GM19324 (cell line): ENCODE measurements around the gene SLC1A2.

Experiments used
- ATAC-seq: cut with Tn5 transposase; IDR thresholded peaks from one replicate; pipeline ENCODE4 v1.9.1; 2021; ENCODE audit warnings: mild to moderate bottlenecking, moderate library complexity; ENCODE audit not compliant: unreplicated experiment, low FRiP score

SLC1A2 gene

DNA sequence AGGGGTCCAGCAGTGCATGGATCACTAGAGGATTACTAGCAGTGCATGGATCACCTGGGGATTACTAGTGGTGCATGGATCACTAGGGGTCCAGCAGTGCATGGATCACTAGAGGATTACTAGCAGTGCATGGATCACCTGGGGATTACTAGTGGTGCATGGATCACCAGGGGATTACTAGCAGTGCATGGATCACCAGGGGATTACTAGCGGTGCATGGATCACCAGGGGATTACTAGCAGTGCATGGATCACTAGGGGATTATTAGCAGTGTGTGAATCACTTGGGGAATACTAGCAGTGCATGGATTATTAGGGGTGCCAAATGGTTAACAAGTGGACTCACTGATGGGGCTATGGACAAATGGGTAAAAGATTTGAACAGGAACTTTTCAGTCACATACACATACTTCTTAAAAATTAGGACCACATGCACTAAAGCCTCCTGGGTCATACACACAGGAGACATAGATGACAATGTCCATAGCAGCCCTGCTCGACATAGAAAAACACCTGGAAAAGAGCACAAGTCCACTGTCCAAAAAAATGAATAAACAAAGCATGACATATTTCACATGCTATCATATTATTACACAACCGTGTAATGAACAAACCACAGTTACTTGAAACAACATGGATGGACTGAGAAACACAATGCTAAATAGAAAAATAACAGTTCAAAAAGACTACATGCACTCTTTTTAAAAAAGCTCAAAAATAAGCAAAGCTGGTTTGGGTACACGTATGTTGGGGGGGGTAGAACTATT, 170.6 kb downstream of the SLC1A2 start:
- ATAC-seq = no peak

DNA sequence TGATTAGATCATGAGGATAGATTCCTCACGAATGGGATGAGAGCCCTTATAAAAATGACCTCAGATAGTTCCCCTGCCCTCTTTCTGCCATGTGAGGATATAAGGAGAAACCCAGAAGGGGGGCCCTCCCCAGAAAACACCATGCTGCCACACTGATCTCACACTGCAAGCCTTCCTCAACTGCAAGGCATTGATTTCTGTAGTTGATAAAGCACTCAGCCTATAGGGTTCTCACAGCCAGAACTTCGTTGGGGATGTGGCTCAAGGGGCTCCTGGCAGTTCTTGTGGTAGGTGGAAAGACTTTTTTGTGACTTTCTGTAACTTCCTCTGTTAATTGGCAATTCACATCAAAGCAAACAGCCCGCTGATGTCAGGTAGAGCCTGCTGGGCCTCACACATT, 171.5 kb downstream of the SLC1A2 start:
- no peak for ATAC-seq

DNA sequence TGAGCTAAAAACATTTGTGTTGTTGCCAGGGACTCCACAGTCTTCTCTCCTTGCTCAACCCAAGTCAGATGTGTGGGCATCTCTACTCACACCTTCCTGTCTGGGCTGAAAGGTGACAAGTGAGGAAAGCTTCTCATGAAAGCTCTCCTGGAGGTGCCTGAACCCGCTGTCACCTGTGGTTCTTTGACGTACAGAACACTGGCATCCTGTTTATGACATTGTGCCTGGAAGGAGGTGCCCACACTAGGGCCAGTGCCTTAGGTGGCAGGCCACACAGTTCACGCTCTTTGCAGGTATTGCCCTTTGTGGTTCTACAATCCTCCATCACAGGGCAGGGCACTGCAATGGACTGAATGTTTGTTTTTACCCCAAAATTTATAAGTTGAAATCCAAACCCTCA, 171.9 kb downstream of the SLC1A2 start:
- no peak for ATAC-seq

DNA sequence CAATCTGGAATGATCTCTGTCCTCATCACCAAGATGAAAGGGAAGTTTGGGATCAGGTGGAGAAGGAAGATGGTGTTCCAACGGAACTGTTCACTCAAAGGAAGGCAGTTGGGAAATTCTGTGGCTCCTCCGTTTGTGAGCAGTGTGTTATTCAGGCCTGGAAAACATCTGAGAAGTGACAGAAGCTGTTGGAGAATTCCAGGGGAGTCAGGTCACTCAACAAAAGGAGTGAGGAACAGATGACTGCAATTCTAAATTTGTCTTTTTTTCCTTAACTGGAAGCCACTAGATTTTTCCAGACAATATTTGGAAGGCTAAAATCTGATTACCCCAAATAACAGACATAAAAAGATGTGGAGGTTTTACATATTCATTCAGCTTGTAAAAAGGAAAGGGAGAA, 172.6 kb downstream of the SLC1A2 start:
- no peak for ATAC-seq

DNA sequence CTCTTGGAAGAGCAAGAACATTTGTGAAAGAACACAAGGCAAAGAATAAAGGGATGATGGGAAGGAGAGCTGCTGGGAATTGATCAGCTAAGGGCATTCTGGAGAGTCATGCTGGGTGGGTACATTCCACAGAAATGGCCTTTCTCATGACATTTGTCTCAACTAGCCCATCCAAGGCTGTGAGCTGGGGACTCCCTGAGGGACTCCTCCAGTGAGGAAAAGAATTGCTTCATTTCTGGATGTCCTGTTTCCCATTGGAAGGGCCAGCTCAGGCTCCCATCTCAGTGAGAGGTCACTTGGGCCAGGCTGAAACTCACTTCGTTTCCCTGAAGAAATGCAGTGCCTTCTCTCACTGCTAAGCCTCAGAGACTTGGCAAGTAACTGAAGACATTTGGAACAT, 173.6 kb downstream of the SLC1A2 start:
- ATAC-seq = no peak

DNA sequence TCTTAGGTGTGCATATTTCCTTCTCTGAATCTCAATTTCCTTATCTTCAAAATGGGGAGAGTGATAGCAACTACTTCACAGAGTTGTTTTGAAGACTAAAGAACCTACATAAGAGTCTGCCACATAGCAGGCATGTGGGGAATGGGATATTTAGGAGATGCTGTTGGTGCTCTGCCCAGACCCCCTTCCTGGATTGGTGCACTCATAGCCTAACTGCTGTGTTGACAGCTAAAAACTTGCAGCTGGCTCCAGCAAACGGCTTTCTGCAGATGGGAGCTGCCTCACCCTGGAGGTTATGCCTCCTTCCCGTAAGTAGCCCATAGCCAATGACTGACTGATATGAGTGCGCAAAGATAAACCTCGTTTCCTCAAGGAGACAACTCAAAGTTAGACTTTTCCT, 174.3 kb downstream of the SLC1A2 start:
- ATAC-seq = no peak

DNA sequence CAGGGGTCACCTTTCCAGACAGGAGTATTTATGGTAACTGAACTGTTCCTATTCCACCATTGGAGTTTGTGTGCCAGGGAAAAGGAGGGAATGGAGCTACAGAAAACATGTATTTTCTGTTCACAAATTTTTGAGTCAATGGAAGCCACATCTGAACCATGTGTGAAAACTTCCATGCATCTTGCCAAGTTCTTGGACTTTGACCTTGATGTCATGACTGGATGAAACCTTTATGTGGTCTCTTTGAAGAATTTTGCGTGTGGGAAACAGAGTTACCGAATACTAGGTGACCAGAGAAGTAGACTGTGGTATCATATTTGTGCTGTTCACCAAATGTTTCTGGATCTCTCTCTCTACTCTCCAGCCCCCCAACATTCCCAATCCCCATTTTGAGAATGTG, 175.6 kb downstream of the SLC1A2 start:
- no peak for ATAC-seq

DNA sequence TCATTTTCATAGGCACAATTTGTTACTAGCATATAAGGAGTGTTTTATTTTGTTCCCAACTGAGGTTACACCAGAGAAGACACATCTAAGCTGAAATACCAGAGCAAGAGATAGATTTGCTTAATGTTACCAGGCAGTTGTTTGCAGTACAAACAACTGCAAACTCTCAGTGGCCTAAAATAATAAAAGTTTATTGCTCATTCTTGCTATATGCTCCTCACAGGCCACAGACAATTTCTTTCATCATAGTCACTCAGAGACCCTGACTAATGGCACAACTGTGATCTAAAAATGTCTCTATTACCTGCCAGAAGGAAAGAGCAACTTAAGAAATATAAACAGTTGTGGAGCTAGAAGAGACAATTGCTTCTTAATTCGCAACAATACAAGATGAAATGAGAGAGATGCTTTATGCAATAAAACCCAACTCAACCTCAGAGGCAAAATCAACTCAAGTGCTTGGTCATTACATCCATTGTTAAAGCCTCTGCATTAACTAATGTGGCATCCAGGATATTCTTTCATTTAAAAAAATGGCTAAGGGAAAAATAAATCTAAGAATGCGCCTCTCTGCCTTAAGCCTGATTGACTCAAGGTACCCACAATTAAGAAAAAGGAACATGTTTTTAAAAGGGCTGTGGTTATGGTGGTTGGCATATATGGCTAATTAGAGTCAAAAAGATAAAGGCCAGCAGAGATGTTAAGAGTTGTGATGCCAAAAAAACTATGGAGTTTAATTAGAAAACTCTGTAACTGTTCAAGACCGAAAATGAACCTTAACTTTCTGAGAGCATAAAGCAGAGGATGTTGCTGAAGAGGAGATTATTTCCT, 176.7 kb downstream of the SLC1A2 start:
- ATAC-seq = no peak

DNA sequence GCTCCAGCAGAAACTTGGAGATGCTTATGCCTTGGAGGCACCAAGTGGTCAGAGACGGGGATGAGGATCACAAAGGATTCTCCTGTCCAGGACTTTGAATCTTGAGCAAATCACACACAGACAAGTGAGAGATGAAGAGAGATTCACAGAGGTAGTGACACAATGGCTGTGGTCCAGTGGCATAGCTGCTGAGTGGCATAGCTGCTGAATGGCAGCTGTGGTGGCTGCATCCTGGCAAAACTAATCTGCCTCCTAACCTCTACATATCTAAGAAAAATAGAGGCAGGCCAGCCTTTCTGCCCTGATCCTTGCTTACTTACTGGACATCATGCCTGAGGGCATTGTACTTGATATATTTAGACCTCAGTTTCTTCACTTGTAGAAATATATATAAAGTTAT, 177.8 kb downstream of the SLC1A2 start:
- ATAC-seq = no peak

DNA sequence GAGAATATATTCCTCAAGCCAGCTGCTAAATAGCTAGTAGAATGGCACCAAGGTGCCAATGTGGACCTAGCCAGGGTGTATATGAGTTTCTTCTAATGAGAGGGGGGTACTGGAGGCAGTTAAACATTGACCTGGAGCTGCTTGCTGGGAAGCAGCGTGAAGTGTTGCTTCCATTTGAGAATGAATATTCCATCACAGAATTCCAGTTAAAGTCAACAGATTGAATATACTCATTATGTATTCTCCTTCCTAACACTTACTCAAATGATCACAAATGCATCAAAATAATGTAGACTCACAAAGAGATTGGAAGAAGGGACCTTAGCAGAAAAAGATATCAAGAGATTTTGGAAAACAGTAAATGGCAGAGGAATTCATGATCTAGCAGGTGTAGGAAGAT, 178.3 kb downstream of the SLC1A2 start:
- no peak for ATAC-seq

DNA sequence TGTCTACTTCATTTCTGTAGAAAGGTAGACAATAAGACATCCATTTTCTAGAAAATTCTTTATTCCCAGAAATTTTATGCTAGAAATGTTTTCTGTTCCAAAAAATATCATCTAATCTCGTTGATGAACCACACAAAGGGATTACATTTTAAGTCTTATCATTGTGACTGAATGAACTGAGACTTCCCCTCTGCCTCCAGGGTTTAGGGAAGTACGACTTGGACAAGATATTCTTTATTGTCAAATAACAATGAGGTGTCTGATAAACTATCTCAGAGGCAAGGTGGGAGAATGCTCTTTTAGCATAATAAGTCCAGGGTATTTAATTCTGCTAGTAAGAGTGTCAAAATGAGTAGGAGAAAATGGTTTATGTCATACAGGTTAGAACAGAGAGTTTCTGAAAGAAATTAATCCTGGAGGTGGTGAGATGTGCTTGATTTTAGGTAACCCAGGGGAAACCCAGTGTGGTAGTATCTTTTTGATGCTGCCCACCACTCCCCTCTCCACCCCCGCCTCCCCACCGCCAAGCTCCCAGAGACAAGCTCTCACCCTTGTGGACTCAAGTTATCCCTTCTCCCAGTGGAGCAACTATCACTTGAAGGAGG, 179.8 kb downstream of the SLC1A2 start:
- ATAC-seq = no peak

DNA sequence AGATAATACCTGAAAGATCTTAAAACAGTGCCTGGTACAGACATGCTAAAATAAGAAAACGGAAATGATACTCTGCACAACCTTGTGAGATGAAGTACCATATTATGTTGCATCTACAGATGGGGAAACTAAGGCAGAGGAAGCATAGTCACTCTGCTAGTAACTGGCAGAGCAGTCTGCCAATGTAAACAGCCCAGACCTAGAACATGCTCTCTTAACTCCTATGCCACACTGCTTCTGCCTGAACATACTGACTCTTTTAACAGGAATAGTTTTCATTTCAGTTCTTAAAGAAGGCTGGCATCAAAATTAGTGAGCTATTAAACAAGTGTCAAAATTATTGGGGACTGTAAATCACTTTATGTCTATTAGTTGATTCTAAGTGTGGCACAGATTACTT, 180.5 kb downstream of the SLC1A2 start:
- ATAC-seq = no peak

DNA sequence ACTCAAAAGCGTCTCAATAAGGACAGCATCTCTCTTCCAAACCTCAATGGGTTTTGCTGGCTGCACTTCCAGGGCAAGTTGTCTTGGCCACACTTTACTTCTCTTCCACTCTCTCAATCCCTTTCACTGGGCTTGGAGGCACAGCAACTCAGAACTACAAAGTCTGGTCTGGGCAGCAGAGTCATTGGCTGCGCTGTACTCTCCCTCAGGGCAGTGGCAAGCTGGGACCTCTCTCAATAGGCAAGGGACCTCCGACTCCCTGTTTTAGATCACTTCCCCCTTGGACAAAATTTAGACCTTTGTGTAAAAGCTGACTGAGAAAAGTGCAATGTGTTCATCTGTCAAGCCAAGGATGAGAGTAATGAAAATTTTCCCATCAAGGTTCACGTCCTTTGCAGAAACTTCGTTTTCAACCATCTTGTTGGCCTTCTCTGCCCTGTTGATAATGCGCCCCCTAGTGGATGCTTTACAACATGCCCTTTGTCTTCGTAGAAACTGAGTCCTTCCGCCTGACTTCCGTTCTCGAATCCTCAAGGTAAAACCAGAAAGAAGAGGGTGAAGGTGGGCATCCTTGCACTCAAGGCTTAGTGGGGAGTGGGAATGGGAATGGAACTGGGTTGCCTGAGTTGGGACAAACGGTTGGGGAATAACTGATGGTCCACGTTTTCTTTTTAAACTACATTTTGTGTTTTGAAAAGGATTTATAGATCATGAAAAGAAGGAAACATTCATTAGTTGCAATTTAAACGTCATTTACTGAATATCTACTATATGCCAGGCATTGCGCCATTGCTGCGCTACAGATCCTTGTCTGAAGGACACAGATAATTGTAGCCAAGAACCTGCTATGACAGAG, 181.3 kb downstream of the SLC1A2 start:
- no peak for ATAC-seq

DNA sequence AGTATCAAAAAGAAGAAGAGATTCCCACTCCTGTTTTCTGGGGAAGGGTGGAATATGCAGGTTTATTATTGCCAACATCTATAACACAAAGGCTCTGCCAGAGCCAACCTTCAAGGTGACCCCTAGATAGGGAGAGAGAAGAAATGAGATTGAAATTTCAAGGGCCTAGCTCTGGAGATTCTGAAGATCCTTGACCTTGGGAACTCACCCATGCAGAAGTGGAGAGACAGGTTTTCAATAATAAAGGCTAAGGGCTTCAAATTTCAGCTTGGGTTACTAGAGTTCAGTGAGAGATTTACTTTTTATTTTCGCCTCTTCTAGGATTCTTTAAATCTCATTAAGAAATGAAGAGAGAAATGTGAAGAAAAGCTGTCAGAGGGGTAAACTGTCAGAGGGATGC, 182.0 kb downstream of the SLC1A2 start:
- no peak for ATAC-seq

DNA sequence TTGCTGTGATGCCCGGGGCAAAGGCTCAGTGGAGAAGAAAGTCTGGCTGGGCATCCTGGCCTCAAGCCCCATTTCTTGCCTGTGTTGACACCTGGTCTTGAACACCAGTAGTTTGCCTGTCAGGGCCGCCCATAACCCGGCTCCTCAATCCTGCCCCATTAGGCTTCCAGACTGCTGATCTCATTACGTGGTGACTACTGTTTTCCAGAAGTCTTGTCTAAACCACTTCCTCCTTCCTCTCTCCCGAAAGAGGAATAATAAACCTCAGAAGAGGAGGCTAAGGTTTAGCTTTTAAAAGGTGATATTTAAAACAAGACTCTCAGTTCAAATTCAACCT, 182.7 kb downstream of the SLC1A2 start:
- no peak for ATAC-seq

DNA sequence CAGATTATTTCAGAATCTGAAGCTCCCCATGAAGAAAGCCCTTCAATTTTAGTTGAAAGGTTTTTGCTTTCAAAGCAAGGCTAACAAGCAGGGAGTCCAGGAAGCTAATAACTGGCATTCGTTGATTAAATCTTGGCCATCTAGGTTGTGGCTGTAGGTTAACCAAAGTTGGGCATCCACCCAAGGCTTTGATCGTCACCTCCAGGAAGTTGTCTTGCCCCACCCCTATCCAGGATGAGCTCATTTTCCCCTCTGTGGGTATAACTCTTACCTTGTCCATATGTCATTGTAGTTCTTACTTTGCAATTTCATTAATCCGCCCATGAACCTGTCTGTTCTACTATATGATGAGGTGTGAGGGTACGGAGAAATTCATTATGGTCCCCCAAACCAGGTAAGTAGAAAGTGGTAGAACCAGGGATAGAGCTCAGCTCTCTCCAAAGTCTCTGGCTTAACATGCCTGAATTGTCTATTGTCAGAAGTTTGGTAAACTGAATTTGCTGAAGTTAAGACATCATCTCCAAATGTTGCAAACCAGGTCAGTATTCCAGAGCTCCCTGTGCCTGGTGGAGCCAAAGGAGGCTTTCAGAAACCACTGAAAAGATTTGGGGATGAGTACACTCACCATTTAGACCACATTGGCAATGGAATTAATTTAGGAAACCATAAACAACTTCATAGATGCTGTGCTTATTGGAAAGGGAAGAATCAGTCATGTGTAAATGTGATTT, 183.3 kb downstream of the SLC1A2 start:
- no peak for ATAC-seq

DNA sequence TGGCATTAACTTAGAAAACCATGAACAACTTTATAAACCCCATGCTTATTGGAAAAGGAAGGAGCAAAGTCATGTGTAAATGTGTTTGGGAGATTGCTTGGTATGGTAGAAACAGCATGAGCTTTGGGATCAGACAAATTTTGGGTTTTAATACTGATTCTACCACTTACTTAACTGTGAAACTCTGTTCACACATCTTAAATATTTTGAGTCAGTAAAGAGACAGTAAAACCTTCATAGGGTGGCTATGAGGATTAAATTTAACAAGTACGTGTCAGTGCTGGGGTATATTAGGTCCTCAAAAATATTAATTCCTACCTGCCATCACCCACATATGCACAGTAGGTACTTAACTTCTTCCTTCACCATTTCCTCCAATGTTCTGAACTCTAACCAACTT, 183.9 kb downstream of the SLC1A2 start:
- no peak for ATAC-seq

DNA sequence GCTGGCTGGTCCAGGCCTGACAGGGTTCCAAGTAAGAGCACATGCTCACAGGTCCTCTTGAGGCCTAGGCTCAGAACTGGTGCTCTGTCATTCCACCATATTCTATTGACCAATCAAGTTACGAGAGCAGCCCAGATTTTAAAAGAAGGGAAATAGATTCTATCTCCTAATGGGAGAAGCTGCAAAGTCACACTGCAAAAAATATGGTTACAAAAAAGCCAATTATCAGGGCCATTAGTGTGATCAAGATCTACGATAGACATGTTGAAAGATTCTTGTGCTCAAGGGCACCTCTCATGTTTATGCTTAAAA, 184.2 kb downstream of the SLC1A2 start:
- no peak for ATAC-seq

DNA sequence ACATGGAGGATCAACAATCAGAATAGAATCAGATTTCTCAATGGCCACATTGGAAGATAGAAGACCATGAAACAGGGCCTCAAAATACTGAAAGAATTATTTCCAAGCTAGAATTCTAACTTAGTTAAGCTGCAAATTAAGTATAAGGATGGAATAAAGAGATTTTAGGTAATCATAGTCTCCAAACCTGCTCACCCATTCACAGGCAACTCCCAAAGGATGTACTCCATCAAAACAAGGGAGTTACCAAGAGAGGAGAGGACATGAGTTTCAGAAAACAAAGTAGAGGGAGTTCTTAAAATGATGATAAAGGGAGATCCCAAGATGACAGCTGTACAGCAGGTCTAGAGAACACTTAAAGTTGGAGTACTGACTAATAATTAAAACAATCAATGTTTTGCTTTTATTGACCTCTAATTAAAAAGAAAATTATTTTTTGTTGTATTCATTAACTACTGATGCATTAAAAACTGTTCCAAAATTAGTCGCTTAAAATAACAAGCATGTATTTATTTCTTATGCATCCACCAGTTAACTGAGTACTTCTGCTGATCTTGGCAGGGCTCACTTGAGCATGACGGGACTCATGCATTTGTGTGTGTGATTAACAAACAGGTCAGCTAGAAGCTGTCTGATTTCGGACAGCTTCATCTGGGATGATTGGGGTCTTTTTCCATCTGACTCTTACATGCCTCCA, 184.8 kb downstream of the SLC1A2 start:
- ATAC-seq = no peak

DNA sequence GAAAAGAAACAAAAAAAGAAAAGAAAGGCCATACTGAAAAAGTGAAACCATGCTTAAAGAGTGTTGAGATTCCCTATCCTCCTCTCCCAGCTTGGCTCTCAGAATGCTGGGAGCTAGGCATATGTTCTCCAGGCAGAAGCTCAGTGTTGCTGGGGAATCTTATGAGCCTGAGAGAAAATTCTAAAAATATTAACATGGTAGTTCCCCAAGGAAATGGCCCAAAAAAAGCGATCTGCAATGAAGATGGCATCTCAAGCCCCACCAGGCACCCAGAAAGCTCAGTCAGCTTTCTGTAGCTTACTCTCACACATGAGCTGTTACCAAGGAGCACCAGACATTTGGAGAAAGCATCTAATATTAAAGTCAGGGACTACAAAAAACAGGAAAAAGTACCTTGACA, 185.8 kb downstream of the SLC1A2 start:
- ATAC-seq = no peak
